ENCODE results near the gene GLUD2. TPM values are rescaled to one million over a fixed set of nuclear protein-coding genes. Genes with fewer than 3 reads are reported as not detected.

The GLUD2 gene
- total and polyA plus RNA-seq, 2 of the 4 experiments (the other 2 are of a cell fraction): 0.51 to 1.6 TPM

- WGBS, 2 experiments (ENCODE audit: extremely low coverage in 2 of 2, insufficient read length in 1 of 2): no CpG with 5 or more reads among the region's 1 CpG
- H4K5ac ChIP-seq (ENCODE audit: low read depth, low read length): no peak overlapping the region
- BruUV-seq (replicated peaks): no TSS peak
- ATAC-seq (ENCODE audit: low read depth) (no peak), DNase-seq (no peak)
- no peak overlapping the region for H3K4ac ChIP-seq (ENCODE audit: low read depth, low read length)
- TF ChIP-seq NFE2L2 (IDR thresholded peaks at IDR 0.05; ENCODE audit: low read depth, low read length) (no peak), MXI1 (IDR thresholded peaks at IDR 0.05; ENCODE audit: borderline replicate concordance, low read depth, low read length) (no peak), RFX5 (IDR thresholded peaks at IDR 0.05; ENCODE audit: low read depth, low read length) (no peak), SMC3 (IDR thresholded peaks at IDR 0.05; ENCODE audit: low read depth, low read length) (no peak), MAFK (IDR thresholded peaks at IDR 0.05; ENCODE audit: low read depth, low read length) (no peak), CEBPB (IDR thresholded peaks at IDR 0.05; ENCODE audit: low read depth, low read length) (no peak), CTCF (conservative IDR thresholded peaks at IDR 0.05; ENCODE audit: low read depth, low read length) (no peak), ELK1 (IDR thresholded peaks at IDR 0.05; ENCODE audit: borderline replicate concordance, low read depth, low read length) (no peak), BHLHE40 (IDR thresholded peaks at IDR 0.05; ENCODE audit: low read depth, low read length) (no peak), RCOR1 (IDR thresholded peaks at IDR 0.05; ENCODE audit: insufficient replicate concordance, low read length) (no peak), FOS (IDR thresholded peaks at IDR 0.05; ENCODE audit: low read depth, low read length) (no peak), RAD21 (IDR thresholded peaks at IDR 0.05; ENCODE audit: low read length) (no peak), USF2 (IDR thresholded peaks at IDR 0.05; ENCODE audit: low read depth, low read length) (no peak)
- in situ Hi-C loops (cut with MboI; ENCODE audit: low sequenced_read_pairs) (no loop called here), intact Hi-C loops (cut with micrococcal nuclease) (no loop called here), dilution Hi-C loops (cut with HindIII; ENCODE audit: low sequenced_read_pairs, unreplicated experiment) (no loop called here)
- H4K8ac ChIP-seq (ENCODE audit: low read depth in 2 of 2, low read length in 2 of 2): no peak overlapping the region
- no peak overlapping the region for H2BK120ac ChIP-seq (ENCODE audit: low read depth, low read length)
- ChIA-PET CTCF (no interaction called here), POLR2A (ENCODE audit: unreplicated experiment) (no interaction called here)
- no peaks in the 10 kb centered on the region for H3K27me3 ChIP-seq (ENCODE audit: control insufficient read depth, insufficient read depth, low read length)
- H3K18ac ChIP-seq (ENCODE audit: low read depth, low read length): no peak overlapping the region
- no peak overlapping the region for H2BK20ac ChIP-seq (ENCODE audit: low read depth, low read length)
- H4K20me1 ChIP-seq (ENCODE audit: insufficient read depth, low read length): no peaks in the 10 kb centered on the region
- no peaks in the 10 kb centered on the region for H3K9me1 ChIP-seq (ENCODE audit: insufficient read depth, low read length)
- H3K27ac ChIP-seq (ENCODE audit: insufficient read depth, low read length): no peak overlapping the region
- H2AK5ac ChIP-seq (ENCODE audit: low read depth, low read length): no peak overlapping the region
- H3K79me1 ChIP-seq (ENCODE audit: low read depth in 1 of 2, low read length in 2 of 2): no peaks in the 10 kb centered on the region
- H3K4me2 ChIP-seq (ENCODE audit: low read depth, low read length): no peak overlapping the region
- no peak overlapping the region for H3K14ac ChIP-seq (replicated peaks; ENCODE audit: low read depth, low read length)
- no peaks in the 10 kb centered on the region for H3K36me3 ChIP-seq (ENCODE audit: control insufficient read depth, insufficient read depth, low read length)
- H3K56ac ChIP-seq (ENCODE audit: extremely low read depth, insufficient read depth, low read length): no peak overlapping the region
- no peaks in the 10 kb centered on the region for H3K9me3 ChIP-seq (ENCODE audit: control insufficient read depth, insufficient read depth, low read length)
- no peak overlapping the region for H3K9ac ChIP-seq (ENCODE audit: low read depth, low read length)
- H2AFZ ChIP-seq (replicated peaks; ENCODE audit: low read length, poor library complexity): no peak overlapping the region
- H2BK15ac ChIP-seq (ENCODE audit: low read depth, low read length): no peak overlapping the region
- H2BK5ac ChIP-seq (ENCODE audit: low read depth, low read length, poor library complexity, severe bottlenecking): no peak overlapping the region
- no peak overlapping the region for H3K23ac ChIP-seq (ENCODE audit: low read depth, low read length)
- H4K91ac ChIP-seq (ENCODE audit: insufficient read depth, low read depth, low read length): no peak overlapping the region
- no peak overlapping the region for H2AK9ac ChIP-seq (replicated peaks; ENCODE audit: low read depth, low read length, poor library complexity)
- no peaks in the 10 kb centered on the region for H3K4me1 ChIP-seq (ENCODE audit: control insufficient read depth, insufficient read depth, low read length)
- H3K4me3 ChIP-seq (ENCODE audit: insufficient read depth, low read depth, low read length): no peak overlapping the region
Measured at GRCh38 chrX:121028419-121028818, 19.0 kb upstream of the GLUD2 start.
